Measurements from ENCODE around the gene TMEM184C.

TMEM184C gene

GRCh38 chr4:147589586-147589985 lies 27.6 kb upstream of the TMEM184C start:
- TF ChIP-seq TAF1 (IDR thresholded peaks at IDR 0.05; ENCODE audit: borderline replicate concordance, insufficient read depth, low read length) = no peak
- no peak for TF ChIP-seq SIN3A (IDR thresholded peaks at IDR 0.05; ENCODE audit: borderline replicate concordance, insufficient read depth, low read length)
- no peak for TF ChIP-seq FOXP2 (optimal IDR thresholded peaks at IDR 0.05; ENCODE audit: borderline replicate concordance, extremely low read depth, extremely low read length, insufficient read depth)
- TF ChIP-seq REST (IDR thresholded peaks at IDR 0.05; ENCODE audit: insufficient read depth in 1 of 2, low read depth in 2 of 2, low read length in 2 of 2) = no peak
- TF ChIP-seq POLR2AphosphoS5 (IDR thresholded peaks at IDR 0.05; ENCODE audit: low read depth, low read length) = no peak

GRCh38 chr4:147590249-147590920 lies 26.8 kb upstream of the TMEM184C start:
- TF ChIP-seq REST (IDR thresholded peaks at IDR 0.05; ENCODE audit: insufficient read depth in 1 of 2, low read depth in 2 of 2, low read length in 2 of 2) (no peak), POLR2AphosphoS5 (IDR thresholded peaks at IDR 0.05; ENCODE audit: low read depth, low read length) (no peak)

GRCh38 chr4:147591106-147591505 lies 26.1 kb upstream of the TMEM184C start:
- TF ChIP-seq TAF1 (IDR thresholded peaks at IDR 0.05; ENCODE audit: borderline replicate concordance, insufficient read depth, low read length) (no peak), REST (IDR thresholded peaks at IDR 0.05; ENCODE audit: insufficient read depth in 1 of 2, low read depth in 2 of 2, low read length in 2 of 2) (no peak), POLR2AphosphoS5 (IDR thresholded peaks at IDR 0.05; ENCODE audit: low read depth, low read length) (no peak), SIN3A (IDR thresholded peaks at IDR 0.05; ENCODE audit: borderline replicate concordance, insufficient read depth, low read length) (no peak), FOXP2 (optimal IDR thresholded peaks at IDR 0.05; ENCODE audit: borderline replicate concordance, extremely low read depth, extremely low read length, insufficient read depth) (no peak)

GRCh38 chr4:147594107-147594506 lies 23.1 kb upstream of the TMEM184C start:
- no peak for TF ChIP-seq TAF1 (IDR thresholded peaks at IDR 0.05; ENCODE audit: borderline replicate concordance, insufficient read depth, low read length)
- no peak for TF ChIP-seq FOXP2 (optimal IDR thresholded peaks at IDR 0.05; ENCODE audit: borderline replicate concordance, extremely low read depth, extremely low read length, insufficient read depth)
- no peak for TF ChIP-seq POLR2AphosphoS5 (IDR thresholded peaks at IDR 0.05; ENCODE audit: low read depth, low read length)
- TF ChIP-seq SIN3A (IDR thresholded peaks at IDR 0.05; ENCODE audit: borderline replicate concordance, insufficient read depth, low read length) = no peak
- no peak for TF ChIP-seq REST (IDR thresholded peaks at IDR 0.05; ENCODE audit: insufficient read depth in 1 of 2, low read depth in 2 of 2, low read length in 2 of 2)

- TF ChIP-seq TAF1 (IDR thresholded peaks at IDR 0.05; ENCODE audit: borderline replicate concordance, insufficient read depth, low read length) (no peak), FOXP2 (optimal IDR thresholded peaks at IDR 0.05; ENCODE audit: borderline replicate concordance, extremely low read depth, extremely low read length, insufficient read depth) (no peak), SIN3A (IDR thresholded peaks at IDR 0.05; ENCODE audit: borderline replicate concordance, insufficient read depth, low read length) (no peak), REST (IDR thresholded peaks at IDR 0.05; ENCODE audit: insufficient read depth in 1 of 2, low read depth in 2 of 2, low read length in 2 of 2) (no peak), POLR2AphosphoS5 (IDR thresholded peaks at IDR 0.05; ENCODE audit: low read depth, low read length) (no peak)
Observed at GRCh38 chr4:147594578-147594977, 22.6 kb upstream of the TMEM184C start.

All from PFSK-1 (cell line).